Stimulated activated CD4-positive, alpha-beta T cell treated with anti-CD3 and anti-CD28 coated beads, TNF-alpha, amount 100 ng/mL, for 1 hour (primary cell): ENCODE results near the gene SETD3.
"Not testable (repeated sequence)": the region's sequence is repeated elsewhere in the genome, so short reads cannot be mapped to it uniquely, and the experiment has no call there.

Source experiments
- DNase-seq, 3 donors: peaks; one replicate each; pipeline ENCODE4 v3.0.0-alpha.2; 2020; ENCODE audit warnings: low read depth in 3 of 3, low spot score in 1 of 3

SETD3 gene

GRCh38 chr14:99363616-99364290 lies 116.9 kb downstream of the SETD3 start:
- no peak for DNase-seq

DNA sequence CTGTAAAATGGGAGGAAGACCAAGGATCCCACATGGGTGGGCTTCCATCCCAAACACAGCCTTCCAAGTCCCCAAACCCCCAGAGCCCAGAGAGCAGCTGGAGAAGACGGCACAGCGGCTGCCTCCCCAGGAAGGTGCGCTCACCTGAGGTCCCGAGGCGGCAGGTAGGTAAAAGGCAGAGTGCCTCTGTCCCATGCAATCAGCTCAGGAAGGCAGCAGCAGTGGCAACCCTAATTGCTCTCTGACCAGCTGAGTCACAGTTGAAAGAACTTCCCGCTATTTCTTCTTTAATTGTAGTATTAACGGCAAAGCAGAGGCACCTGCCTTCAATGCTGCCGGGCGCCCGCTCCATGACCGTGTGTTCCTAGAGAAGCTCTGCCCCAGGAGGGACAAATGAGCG lies 117.6 kb downstream of the SETD3 start:
- no peak for DNase-seq

DNA sequence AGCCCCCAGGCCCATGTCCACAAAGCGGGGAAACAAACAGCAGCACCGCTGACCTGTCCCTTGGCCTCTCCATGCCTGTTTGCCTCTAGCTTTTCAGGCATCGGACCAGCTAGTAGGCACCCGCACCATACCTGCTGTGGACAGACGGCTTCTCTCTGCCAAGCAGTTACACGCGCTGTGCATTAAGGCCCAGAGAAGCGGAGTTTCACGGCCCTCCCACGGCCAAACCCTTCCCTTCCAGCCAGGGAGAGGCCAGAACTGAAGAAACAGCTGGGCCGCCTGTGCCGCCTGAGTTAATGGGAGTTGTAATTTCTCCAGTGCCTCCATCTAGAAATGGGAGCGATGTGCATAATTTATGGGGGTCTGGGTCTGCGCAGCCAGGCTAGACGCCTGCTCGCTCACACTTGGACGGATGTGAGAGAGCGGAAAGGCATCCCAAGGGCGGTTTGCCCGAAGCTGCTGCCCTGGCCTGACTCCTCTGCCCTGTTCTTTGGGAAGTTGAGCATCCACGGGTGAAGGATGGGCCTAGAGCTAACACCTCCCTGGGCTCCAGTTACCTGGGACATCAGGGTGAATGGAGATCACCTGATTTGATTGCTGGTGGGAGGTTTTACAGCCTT lies 119.0 kb downstream of the SETD3 start:
- DNase-seq: no peak

GRCh38 chr14:99360774-99361595 lies 119.7 kb downstream of the SETD3 start:
- no peak for DNase-seq

GRCh38 chr14:99359906-99360305 lies 120.8 kb downstream of the SETD3 start:
- no peak for DNase-seq

GRCh38 chr14:99357916-99358390 lies 122.7 kb downstream of the SETD3 start:
- no peak for DNase-seq

DNA sequence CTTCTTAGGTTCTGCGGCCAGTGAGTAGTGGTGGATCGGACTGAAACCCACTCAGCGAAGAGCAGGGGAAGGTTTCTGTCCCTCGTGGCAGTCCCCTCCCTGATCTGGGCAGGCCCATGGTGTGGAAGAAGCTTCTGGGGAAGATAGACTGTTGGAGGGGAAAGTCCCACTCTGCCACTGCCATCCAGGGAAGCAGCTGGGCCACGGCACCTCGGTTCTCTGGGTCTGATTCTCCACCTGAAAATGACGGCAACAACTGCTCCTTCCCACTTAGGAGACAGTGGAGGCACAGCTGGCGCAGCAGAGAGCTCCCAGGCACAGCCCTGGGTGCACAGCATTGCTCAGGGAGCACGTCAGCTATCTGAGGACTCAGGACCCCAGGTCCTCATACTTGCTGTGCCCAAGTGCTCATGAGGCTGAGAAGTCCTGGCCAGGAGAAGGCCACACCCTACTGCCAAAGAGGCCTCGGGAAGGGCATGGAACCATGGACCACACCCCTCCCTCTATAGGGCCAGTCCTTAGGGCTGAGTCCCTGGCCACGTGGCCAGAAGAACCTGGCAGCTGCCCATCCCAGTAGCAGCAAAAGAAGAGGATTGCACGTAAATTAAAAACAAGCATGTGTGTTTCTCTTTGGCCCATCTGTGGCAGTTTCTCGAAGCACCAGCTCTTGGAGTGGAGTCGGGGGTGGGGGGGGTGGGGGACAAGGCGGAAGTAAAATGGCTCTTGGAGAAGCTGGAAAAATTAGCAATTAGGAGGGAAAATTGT lies 123.3 kb downstream of the SETD3 start:
- no peak for DNase-seq

- no peak for DNase-seq
Measured at GRCh38 chr14:99356031-99356608, 124.5 kb downstream of the SETD3 start.

DNA sequence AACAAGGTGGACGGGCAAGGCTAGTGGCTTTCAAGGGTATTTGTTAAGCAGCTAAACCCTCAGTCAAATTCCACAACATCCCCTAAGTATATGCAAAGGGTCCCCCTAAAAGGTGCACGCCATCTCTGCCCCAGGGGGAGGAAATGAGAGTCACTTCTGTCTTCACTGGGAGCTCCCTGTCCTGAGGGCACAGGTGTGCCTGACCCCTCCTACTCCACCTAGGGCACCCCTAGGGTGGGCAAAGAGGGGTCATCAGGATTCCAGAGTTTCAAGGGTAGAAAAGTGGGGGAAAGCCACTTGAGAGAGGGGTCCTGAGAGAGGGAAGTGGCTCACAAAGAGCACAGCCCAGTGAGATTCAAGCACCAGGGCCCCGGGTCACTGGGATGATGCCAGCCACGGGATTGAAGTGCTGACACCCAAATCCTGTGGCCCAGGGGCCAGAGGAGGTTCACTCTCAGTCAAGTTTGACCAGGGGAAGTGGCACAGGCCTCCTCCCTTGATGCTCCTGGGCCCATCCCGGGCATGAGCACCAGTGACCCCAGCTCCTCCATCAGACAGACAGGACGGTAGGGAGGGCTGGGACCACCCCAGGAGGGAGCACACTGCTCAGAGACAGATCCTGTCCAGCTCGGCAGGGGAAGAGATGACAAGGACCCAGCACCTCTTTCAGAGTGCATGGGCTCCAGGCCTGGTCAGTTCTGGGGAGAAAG lies 126.3 kb downstream of the SETD3 start:
- no peak for DNase-seq

DNA sequence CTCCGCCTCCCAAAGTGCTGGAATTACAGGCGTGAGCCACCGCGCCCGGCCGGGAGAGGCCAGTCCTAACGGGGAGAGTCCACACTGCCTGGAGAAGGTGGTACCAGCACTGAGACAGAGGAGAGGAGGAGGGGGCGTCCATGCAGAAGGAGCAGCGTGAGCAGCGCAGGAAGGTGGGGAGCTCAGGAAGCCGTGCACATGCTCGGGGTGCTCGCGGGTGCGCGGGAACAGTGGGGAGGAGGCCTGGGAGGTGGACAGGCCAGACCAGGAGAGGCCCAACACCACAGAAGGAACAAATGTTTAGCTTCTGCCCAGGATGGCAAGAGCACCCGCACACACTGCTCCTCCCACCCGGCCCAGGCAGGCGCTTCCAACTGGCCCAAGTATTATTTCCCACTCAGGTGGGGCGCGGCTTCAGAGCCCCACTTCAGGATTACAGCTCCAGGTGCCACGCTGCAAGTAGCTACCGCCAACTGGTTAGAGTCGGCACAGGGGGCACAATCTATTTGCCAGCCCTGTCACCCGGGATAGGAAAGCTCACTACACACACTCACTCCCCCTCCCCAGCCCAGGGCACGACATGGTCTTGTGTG lies 127.9 kb downstream of the SETD3 start:
- DNase-seq: no peak

GRCh38 chr14:99351166-99352007 lies 129.3 kb downstream of the SETD3 start:
- no peak for DNase-seq

DNA sequence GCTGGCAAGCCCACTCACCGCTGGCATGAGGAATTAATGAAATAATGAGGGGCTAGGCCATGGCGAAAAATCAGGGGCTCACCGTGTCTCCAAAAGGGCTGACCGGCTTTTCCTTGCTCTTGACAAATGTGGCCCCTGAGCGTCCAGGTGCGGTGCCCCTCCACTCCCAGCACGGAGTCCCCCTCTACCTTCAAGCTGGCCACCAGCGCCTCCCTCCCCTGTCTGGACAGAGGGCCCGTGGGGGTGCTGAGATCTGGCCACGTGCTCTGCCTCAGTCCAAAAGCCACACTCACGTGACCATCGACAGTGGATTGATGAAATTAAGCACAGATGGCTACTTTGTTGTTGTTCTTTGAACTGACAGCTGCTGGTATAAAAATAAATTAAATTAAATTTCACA lies 129.9 kb downstream of the SETD3 start:
- no peak for DNase-seq

DNA sequence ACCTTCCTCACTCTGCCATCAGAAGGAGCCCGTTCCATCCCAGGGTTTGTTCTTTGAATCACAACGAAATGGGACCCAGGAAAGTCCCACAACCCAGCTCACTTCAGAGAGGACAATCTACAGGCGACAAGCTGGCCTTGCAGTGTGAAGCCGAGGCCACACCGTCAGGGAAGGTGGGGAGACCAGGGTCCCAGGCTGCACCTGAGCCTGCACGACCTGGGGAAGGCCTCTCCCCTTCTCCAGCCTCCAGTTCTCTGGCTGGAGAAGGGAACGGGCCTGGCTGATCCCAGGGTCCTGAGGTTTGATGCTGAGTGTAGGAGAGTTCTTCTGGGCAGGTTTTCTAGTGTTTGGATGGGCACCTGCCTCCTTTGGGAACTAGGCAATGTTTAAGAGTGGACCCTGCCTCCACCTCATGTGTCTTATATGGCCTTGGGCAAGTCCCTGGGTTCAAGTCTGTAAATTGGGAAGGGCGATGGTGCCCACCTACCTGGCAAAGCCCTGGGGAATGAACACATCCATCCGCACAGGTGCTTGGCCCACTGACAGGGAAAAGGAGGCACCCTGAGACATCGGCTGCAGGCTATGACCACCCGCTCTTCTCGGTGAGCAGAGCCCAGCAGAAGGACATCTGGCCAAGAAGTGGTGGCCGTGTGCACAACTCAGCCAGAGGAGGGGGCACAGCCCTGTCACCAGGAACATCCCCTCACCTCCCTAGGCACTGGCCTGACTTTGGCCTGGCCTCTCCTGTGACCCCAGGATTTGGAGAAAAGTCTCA lies 130.8 kb downstream of the SETD3 start:
- no peak for DNase-seq

DNA sequence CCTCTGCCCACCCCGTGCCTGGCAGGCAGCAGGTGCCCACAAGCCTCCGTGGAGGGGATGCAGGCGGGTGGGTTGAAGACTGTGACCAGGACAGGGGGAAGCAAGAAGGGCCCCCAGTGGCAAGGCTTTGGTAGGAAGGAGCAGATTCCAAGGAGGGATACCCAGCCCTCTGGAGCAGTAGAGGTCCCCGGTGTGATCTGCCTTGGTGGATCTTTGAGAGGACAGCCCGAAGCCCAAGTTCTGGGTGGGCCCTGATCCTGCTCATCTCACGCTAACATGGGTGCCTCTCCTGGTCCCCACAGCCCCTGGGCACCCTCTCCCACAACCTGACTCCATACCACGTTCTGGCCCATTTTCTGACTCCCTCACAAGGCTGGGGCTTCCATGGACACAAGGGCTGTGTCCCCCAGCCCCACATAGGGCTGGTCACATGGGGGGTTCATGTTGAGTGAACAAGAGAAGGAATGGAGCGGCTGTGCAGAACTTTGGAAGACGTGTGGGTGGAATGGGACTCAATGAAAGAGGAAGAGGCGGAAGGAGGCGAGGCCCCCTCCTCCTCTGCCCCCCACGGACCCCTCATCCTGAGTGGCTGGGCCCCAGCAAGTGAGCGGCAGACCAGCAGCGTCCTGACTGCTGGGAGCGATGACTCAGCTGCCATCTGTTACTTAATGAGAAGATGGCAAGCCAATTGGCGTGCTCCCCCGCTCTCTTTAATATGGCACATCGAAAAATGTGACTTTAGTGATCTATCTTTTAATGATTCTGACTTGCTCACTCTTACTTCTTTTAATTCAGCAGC lies 131.6 kb downstream of the SETD3 start:
- DNase-seq: no peak

- not testable (repeated sequence) for DNase-seq
Measured at GRCh38 chr14:99348231-99348630, 132.4 kb downstream of the SETD3 start.
